GM18505 (cell line): ENCODE measurements around the gene TMEM229B.
"Not testable (repeated sequence)": the region's sequence is repeated elsewhere in the genome, so short reads cannot be mapped to it uniquely, and the experiment has no call there.

Experiments used
- ATAC-seq: cut with Tn5 transposase; IDR thresholded peaks from one replicate; pipeline ENCODE4 v1.9.1; 2021; ENCODE audit not compliant: unreplicated experiment
- POLR2A ChIP-seq: IDR thresholded peaks from 4 replicates; pipeline ENCODE4 v1.6.1; 2011; ENCODE audit warnings: borderline replicate concordance; ENCODE audit not compliant: insufficient read depth, insufficient read length; ENCODE audit errors: extremely low read depth

TMEM229B gene

GRCh38 chr14:67467134-67467533, 21.4 kb downstream of the TMEM229B start:
- TF ChIP-seq POLR2A: no peak
- ATAC-seq: no peak

GRCh38 chr14:67464879-67465278, 23.6 kb downstream of the TMEM229B start:
- no peak for TF ChIP-seq POLR2A
- no peak for ATAC-seq

- ATAC-seq: no peak
- TF ChIP-seq POLR2A: no peak
Measured at GRCh38 chr14:67464377-67464776, 24.1 kb downstream of the TMEM229B start.

- TF ChIP-seq POLR2A: no peak
- no peak for ATAC-seq
Measured at GRCh38 chr14:67463900-67464299, 24.6 kb downstream of the TMEM229B start.

GRCh38 chr14:67461996-67462395, 26.5 kb downstream of the TMEM229B start:
- ATAC-seq: no peak
- TF ChIP-seq POLR2A: no peak

- no peak for ATAC-seq
- no peak for TF ChIP-seq POLR2A
Measured at GRCh38 chr14:67461341-67461985, 27.1 kb downstream of the TMEM229B start.

- no peak for TF ChIP-seq POLR2A
- no peak for ATAC-seq
Measured at GRCh38 chr14:67459336-67459735, 29.2 kb downstream of the TMEM229B start.

GRCh38 chr14:67457782-67458181, 30.7 kb downstream of the TMEM229B start:
- TF ChIP-seq POLR2A: no peak
- ATAC-seq: no peak

GRCh38 chr14:67456732-67457131, 31.8 kb downstream of the TMEM229B start:
- no peak for ATAC-seq
- TF ChIP-seq POLR2A: no peak

- TF ChIP-seq POLR2A: no peak
- no peak for ATAC-seq
Measured at GRCh38 chr14:67453575-67454300, 34.8 kb downstream of the TMEM229B start.

GRCh38 chr14:67451667-67452066, 36.9 kb downstream of the TMEM229B start:
- not testable (repeated sequence) for ATAC-seq

GRCh38 chr14:67449096-67449495, 39.4 kb downstream of the TMEM229B start:
- ATAC-seq: no peak
- no peak for TF ChIP-seq POLR2A

GRCh38 chr14:67447033-67447381, 41.5 kb downstream of the TMEM229B start:
- TF ChIP-seq POLR2A: no peak
- ATAC-seq: no peak

GRCh38 chr14:67446371-67447032, 42.0 kb downstream of the TMEM229B start:
- TF ChIP-seq POLR2A: no peak
- no peak for ATAC-seq
